Breast epithelium (tissue), 3 donors: ENCODE measurements around the gene CCDC34.

Source experiments
- CTCF ChIP-seq, 3 donors: fragments of 450-650 bp; IDR thresholded peaks; one replicate each; pipeline ENCODE4 v1.5.1; 2016 to 2017; ENCODE audit warnings: antibody characterized with exemption in 3 of 3, mild to moderate bottlenecking in 3 of 3, moderate library complexity in 3 of 3
- POLR2A ChIP-seq: fragments of 450-650 bp; IDR thresholded peaks from one replicate; pipeline ENCODE4 v1.6.1; 2016; ENCODE audit warnings: antibody characterized with exemption, mild to moderate bottlenecking, moderate library complexity
- POLR2AphosphoS5 ChIP-seq, 3 donors: sonication (generic); formaldehyde crosslinking; IDR thresholded peaks; one replicate each; pipeline ENCODE4 v1.6.1; 2017; ENCODE audit warnings: antibody characterized with exemption in 3 of 3

GRCh38 chr11:27328614-27329013 lies 34.4 kb downstream of the CCDC34 start:
- TF ChIP-seq POLR2A (no peak), CTCF (IDR thresholded peaks at IDR 0.05) (no peak), POLR2AphosphoS5 (IDR thresholded peaks at IDR 0.05) (peak in 1 of 3 donors; percentile 13)
